DND-41 (cell line): Measurements from ENCODE around the gene DPYD.
"Not testable (repeated sequence)": the region's sequence is repeated elsewhere in the genome, so short reads cannot be mapped to it uniquely, and the experiment has no call there.

Experiments
- CTCF ChIP-seq: IDR thresholded peaks from 2 replicates; pipeline ENCODE4 v1.5.1; 2012; ENCODE audit warnings: borderline replicate concordance, low read length, moderate library complexity, mild to moderate bottlenecking; ENCODE audit not compliant: poor library complexity, severe bottlenecking; ENCODE audit errors: extremely low read depth
- EZH2 ChIP-seq: IDR thresholded peaks from 3 replicates; pipeline ENCODE4 v1.6.1; 2012; ENCODE audit warnings: borderline replicate concordance, low read depth, mild to moderate bottlenecking, moderate library complexity, low read length, inconsistent platforms; ENCODE audit not compliant: severe bottlenecking

- not testable (repeated sequence) for TF ChIP-seq CTCF, EZH2
Measured at GRCh38 chr1:97231354-97231753, 689.5 kb downstream of the DPYD start.
